Small intestine (tissue), 7 donors: Measurements from ENCODE around the gene SYNM. TPM values are rescaled to one million over a fixed set of nuclear protein-coding genes. Genes with fewer than 3 reads are reported as not detected.

Experiments
- DNase-seq, 2 donors: peaks; one replicate each; pipeline versions ENCODE4 v3.0.0 to v3.0.0-alpha.2; 2013
- FAIRE-seq: peaks from 2 replicates; lab custom pipeline; 2012; peaks lifted over from hg19 to GRCh38; lab: Jason Lieb, UNC
- H3K27ac ChIP-seq, 3 donors: one replicate each; pipeline ENCODE4 v1.5.1; 2013; ENCODE audit warnings: low read length in 2 of 3, mild to moderate bottlenecking in 2 of 3, control low read depth in 1 of 3, inconsistent platforms in 1 of 3, low read depth in 1 of 3, moderate library complexity in 1 of 3
- H3K27me3 ChIP-seq, 3 donors: one replicate each; pipeline ENCODE4 v1.6.1; 2013; ENCODE audit warnings: low read length in 3 of 3, inconsistent platforms in 1 of 3; ENCODE audit not compliant: control insufficient read depth in 3 of 3, insufficient read depth in 3 of 3
- H3K36me3 ChIP-seq, 3 donors: one replicate each; pipeline ENCODE4 v1.6.1; 2013; ENCODE audit warnings: low read length in 3 of 3, inconsistent platforms in 1 of 3, low read depth in 1 of 3, mild to moderate bottlenecking in 1 of 3, moderate library complexity in 1 of 3; ENCODE audit not compliant: control insufficient read depth in 3 of 3, insufficient read depth in 2 of 3
- H3K4me1 ChIP-seq, 3 donors: one replicate each; pipeline ENCODE4 v1.6.1; 2013; ENCODE audit warnings: low read length in 2 of 3, inconsistent platforms in 1 of 3, low read depth in 1 of 3, mild to moderate bottlenecking in 1 of 3, moderate library complexity in 1 of 3; ENCODE audit not compliant: control insufficient read depth in 3 of 3, insufficient read depth in 2 of 3
- H3K4me3 ChIP-seq, 3 donors: one replicate each; pipeline ENCODE4 v1.5.1; 2013; ENCODE audit warnings: low read length in 3 of 3, control low read depth in 1 of 3, inconsistent platforms in 1 of 3, low read depth in 1 of 3, mild to moderate bottlenecking in 1 of 3, moderate library complexity in 1 of 3
- H3K9me3 ChIP-seq, 2 donors: one replicate each; pipeline ENCODE4 v1.6.1; 2013; ENCODE audit warnings: low read depth in 1 of 2, low read length in 1 of 2; ENCODE audit not compliant: control insufficient read depth in 2 of 2, insufficient read depth in 1 of 2
- WGBS, 3 donors: extraction: QIAGEN DNeasy Blood & Tissue Kit; methylation state at CpG; one replicate each; pipeline ENCODE4 v1.1.7; 2013; 5-methylcytosine and 5-hydroxymethylcytosine counted together
- polyA plus RNA-seq, 4 donors: library from polyadenylated mRNA; stranded (reverse) in 3 of 4; unstranded in 1 of 4; fragments of 200-250 nt in 3 of 4; fragments of 120-200 nt in 1 of 4; gene quantifications; one replicate each; pipeline versions ENCODE4 v1.2.1 to v1.2.3, GENCODE V29; 2013
- donor health status: healthy with polysubstance abuse.
- donor health status: control.
- donor health status: control.
- donor health status: Bipolar disorder and iron deficiency.
- donor health status: healthy.

The SYNM gene
- polyA plus RNA-seq, 4 donors: 2.9 to 18.1 (median 3.3) TPM

DNA sequence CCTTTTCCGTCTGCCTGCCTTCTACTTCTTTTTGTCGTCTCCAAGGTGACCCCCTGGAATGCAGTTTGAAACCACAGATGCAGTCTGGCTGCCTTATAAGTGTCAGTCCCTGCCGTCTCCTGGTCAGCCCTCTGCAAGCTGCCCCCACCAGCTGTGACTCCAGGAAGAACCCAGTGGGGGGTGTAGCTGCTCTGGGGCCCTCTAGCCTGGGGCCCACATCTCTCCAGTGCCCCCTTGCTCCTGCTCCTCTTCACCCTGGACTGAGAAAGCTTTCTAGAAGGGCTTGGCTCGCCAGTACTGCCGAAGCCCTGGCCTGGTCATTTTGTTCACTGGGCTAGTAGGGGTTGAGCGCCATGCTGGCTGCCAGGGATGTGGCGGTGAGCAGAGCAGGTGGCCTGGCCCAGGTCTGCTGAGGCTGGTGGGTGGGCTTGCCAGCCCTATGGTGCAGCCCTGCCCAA is 21.3 kb downstream of the SYNM start:
- FAIRE-seq: no peak
- H3K27ac ChIP-seq: no peak overlapping the region
- H3K4me1 ChIP-seq: peaks cover 4 to 15% (median 5%) of the 10 kb centered on the region in 3 donors

DNA sequence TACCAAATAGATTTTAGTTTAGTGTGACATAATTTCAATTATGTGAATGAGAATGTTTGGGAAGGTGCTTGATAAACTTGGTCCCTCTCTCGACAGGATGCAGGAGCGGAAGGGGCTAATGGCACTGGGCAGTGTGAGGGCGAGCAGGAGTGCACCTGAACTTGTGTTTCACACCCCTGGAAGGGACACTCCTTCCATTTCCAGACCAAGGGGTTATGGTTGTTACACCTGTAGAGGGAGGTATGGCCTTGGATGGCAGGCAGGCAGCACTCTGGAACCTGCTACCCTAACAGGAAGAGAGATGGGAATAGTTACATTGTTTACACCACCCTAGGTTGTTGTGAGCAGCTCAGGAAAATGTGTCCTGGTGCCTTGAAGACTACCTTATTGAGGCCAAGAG is 22.1 kb downstream of the SYNM start:
- Histone ChIP-seq H3K4me1 (peaks cover 4 to 17% (median 5%) of the 10 kb centered on the region in 3 donors), H3K27ac (no peak overlapping the region), H3K9me3 (peaks cover 0 to 7% of the 10 kb centered on the region in 2 donors), H3K36me3 (peaks cover 0 to 29% (median 0%) of the 10 kb centered on the region in 3 donors), H3K27me3 (no peaks in the 10 kb centered on the region), H3K4me3 (no peak overlapping the region)
- FAIRE-seq (no peak), DNase-seq (no peak)
- WGBS, 3 donors: 97 to 98% (median 98%) methylated on average over 3 of the region's 3 CpGs

More for the DNA sequence above, 21.3 kb downstream of the SYNM start:
- DNase-seq: no peak
- 92 to 97% (median 94%) methylated on average over 7 of the region's 7 CpGs for WGBS, 3 donors
- no peaks in the 10 kb centered on the region for H3K27me3 ChIP-seq
- H3K4me3 ChIP-seq: no peak overlapping the region
- peaks cover 0 to 1% of the 10 kb centered on the region in 2 donors for H3K9me3 ChIP-seq
- H3K36me3 ChIP-seq: peaks cover 0 to 22% (median 0%) of the 10 kb centered on the region in 3 donors

DNA sequence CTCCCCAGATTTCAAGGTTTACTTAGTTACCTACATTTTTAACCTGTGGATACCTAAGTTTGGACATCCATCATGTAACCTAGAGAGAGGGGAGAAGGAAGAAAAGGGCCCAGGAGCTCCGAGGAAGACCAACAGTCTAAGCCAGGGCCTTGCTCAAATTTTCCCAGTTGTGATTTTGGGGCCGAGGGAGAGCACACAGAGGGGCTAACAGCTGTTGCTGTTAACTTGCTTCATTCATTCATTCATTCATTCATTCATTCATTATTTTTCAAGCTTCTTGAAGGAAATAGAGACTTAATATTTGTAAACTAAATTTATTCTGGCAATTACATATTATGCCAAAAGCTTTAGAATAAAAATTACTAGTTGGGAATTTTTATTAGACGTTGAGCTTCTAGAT is 22.9 kb downstream of the SYNM start:
- H3K36me3 ChIP-seq: peaks cover 0 to 35% (median 0%) of the 10 kb centered on the region in 3 donors
- H3K27ac ChIP-seq: no peak overlapping the region
- no peaks in the 10 kb centered on the region for H3K27me3 ChIP-seq
- H3K4me1 ChIP-seq: peaks cover 4 to 25% (median 5%) of the 10 kb centered on the region in 3 donors
- H3K4me3 ChIP-seq: no peak overlapping the region
- H3K9me3 ChIP-seq: peaks cover 0 to 12% of the 10 kb centered on the region in 2 donors
- no peak for DNase-seq
- no peak for FAIRE-seq
- WGBS, 3 donors: 85 to 97% (median 90%) methylated on average over 3 of the region's 3 CpGs

DNA sequence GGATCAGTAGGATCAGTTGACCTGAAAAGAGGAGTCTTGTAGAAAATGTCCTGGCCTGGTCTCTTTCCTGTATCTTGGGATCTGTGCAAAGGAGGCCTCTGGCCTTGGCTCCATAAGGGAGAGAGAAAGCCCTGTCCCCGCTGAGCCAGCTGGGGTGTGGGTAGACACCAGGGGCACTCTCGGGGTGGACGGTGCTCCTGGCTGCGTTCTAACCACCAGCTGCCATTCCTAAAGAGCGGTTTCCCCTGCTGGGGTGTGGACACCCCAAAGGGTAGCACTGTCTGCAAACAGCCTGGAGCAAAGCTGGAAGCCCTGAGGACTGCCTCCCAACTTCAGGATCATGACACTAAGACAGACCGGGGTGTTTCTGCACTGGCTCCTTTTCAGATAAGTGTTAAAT is 23.5 kb downstream of the SYNM start:
- DNase-seq: no peak
- FAIRE-seq: no peak
- Histone ChIP-seq H3K9me3 (peaks cover 0 to 12% of the 10 kb centered on the region in 2 donors), H3K36me3 (peaks cover 0 to 34% (median 0%) of the 10 kb centered on the region in 3 donors), H3K4me3 (no peak overlapping the region), H3K4me1 (peaks cover 0 to 26% (median 4%) of the 10 kb centered on the region in 3 donors), H3K27ac (no peak overlapping the region), H3K27me3 (no peaks in the 10 kb centered on the region)
- 89 to 97% (median 92%) methylated on average over 6 of the region's 6 CpGs for WGBS, 3 donors

DNA sequence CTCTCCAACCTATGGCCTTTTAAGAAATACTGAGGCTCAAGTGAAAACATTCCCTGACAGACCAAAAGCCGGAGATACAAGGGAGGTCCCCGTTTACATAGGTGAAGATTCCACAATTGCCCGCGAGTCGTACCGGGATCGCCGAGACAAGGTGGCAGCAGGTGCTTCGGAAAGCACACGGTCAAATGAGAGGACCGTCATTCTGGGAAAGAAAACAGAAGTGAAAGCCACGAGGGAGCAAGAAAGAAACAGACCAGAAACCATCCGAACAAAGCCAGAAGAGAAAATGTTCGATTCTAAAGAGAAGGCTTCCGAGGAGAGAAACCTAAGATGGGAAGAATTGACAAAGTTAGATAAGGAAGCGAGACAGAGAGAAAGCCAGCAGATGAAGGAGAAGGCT is 24.8 kb downstream of the SYNM start:
- DNase-seq (no peak), FAIRE-seq (no peak)
- WGBS, 3 donors: 85 to 93% (median 86%) methylated on average over 16 of the region's 16 CpGs
- Histone ChIP-seq H3K4me1 (peaks cover 0 to 15% (median 0%) of the 10 kb centered on the region in 3 donors), H3K9me3 (peaks cover 0 to 12% of the 10 kb centered on the region in 2 donors), H3K36me3 (peaks cover 0 to 32% (median 0%) of the 10 kb centered on the region in 3 donors), H3K4me3 (no peak overlapping the region), H3K27ac (no peak overlapping the region), H3K27me3 (no peaks in the 10 kb centered on the region)

DNA sequence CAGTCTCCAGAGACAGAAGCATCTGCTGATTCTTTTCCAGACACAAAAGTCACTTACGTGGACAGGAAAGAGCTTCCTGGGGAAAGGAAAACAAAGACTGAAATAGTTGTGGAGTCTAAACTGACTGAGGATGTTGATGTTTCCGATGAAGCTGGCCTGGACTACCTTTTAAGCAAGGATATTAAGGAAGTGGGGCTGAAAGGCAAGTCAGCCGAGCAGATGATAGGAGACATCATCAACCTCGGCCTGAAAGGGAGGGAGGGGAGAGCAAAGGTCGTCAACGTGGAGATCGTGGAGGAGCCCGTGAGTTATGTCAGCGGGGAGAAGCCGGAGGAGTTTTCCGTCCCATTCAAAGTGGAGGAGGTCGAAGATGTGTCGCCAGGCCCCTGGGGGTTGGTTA is 25.4 kb downstream of the SYNM start:
- peaks cover 0 to 15% (median 0%) of the 10 kb centered on the region in 3 donors for H3K4me1 ChIP-seq
- no peak overlapping the region for H3K27ac ChIP-seq
- DNase-seq (peak in 1 of 2 donors; percentile 55), FAIRE-seq (no peak)
- H3K27me3 ChIP-seq: no peaks in the 10 kb centered on the region
- H3K9me3 ChIP-seq: peaks cover 0 to 12% of the 10 kb centered on the region in 2 donors
- H3K4me3 ChIP-seq: no peak overlapping the region
- WGBS, 3 donors: 53 to 69% (median 59%) methylated on average over 13 of the region's 13 CpGs
- H3K36me3 ChIP-seq: peaks cover 0 to 32% (median 0%) of the 10 kb centered on the region in 3 donors

DNA sequence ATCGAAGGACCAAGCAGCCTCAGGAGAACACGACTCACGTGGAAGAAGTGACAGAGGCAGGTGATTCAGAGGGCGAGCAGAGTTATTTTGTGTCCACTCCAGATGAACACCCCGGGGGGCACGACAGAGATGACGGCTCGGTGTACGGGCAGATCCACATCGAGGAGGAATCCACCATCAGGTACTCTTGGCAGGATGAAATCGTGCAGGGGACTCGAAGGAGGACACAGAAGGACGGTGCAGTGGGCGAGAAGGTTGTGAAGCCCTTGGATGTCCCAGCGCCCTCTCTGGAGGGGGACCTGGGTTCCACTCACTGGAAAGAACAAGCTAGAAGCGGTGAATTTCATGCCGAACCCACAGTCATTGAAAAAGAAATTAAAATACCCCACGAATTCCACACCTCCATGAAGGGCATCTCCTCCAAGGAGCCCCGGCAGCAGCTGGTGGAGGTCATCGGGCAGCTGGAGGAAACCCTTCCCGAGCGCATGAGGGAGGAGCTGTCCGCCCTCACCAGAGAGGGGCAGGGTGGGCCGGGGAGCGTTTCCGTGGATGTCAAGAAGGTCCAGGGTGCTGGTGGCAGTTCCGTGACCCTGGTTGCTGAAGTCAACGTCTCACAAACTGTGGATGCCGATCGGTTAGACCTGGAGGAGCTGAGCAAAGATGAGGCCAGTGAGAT is 26.0 kb downstream of the SYNM start:
- H3K9me3 ChIP-seq: peaks cover 0 to 12% of the 10 kb centered on the region in 2 donors
- peaks cover 0 to 15% (median 0%) of the 10 kb centered on the region in 3 donors for H3K4me1 ChIP-seq
- WGBS, 3 donors: 92 to 95% (median 93%) methylated on average over 30 of the region's 30 CpGs
- peak overlapping the region in 1 of 3 donors; percentile 27 for H3K27ac ChIP-seq
- no peaks in the 10 kb centered on the region for H3K27me3 ChIP-seq
- peaks cover 0 to 32% (median 0%) of the 10 kb centered on the region in 3 donors for H3K36me3 ChIP-seq
- FAIRE-seq (no peak), DNase-seq (no peak)
- H3K4me3 ChIP-seq: peak overlapping the region in 1 of 3 donors; percentile 21

DNA sequence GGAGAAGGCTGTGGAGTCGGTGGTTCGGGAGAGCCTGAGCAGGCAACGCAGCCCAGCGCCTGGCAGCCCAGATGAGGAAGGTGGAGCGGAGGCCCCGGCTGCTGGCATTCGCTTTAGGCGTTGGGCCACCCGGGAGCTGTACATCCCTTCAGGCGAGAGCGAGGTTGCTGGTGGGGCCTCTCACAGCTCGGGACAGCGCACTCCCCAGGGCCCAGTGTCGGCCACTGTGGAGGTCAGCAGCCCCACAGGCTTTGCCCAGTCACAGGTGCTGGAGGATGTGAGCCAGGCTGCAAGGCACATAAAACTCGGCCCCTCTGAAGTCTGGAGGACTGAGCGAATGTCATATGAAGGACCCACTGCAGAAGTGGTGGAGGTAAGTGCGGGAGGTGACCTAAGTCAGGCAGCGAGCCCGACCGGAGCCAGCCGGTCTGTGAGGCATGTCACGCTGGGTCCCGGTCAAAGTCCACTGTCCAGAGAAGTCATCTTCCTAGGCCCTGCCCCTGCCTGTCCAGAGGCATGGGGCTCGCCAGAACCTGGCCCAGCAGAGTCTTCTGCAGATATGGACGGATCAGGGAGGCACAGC is 26.7 kb downstream of the SYNM start:
- H3K36me3 ChIP-seq: peaks cover 0 to 30% (median 0%) of the 10 kb centered on the region in 3 donors
- FAIRE-seq (no peak), DNase-seq (peak in 1 of 2 donors; percentile 48)
- H3K9me3 ChIP-seq: peaks cover 0 to 12% of the 10 kb centered on the region in 2 donors
- peak overlapping the region in 1 of 3 donors; percentile 27 for H3K27ac ChIP-seq
- H3K4me3 ChIP-seq: peak overlapping the region in 1 of 3 donors; percentile 21
- peaks cover 0 to 15% (median 0%) of the 10 kb centered on the region in 3 donors for H3K4me1 ChIP-seq
- WGBS, 3 donors: 86 to 95% (median 88%) methylated on average over 25 of the region's 25 CpGs
- H3K27me3 ChIP-seq: no peaks in the 10 kb centered on the region
